HUES64 (cell line): ENCODE results near the gene OR10H4.
"Not testable (repeated sequence)": the region's sequence is repeated elsewhere in the genome, so short reads cannot be mapped to it uniquely, and the experiment has no call there.

ENCODE experiments used
- H3K27ac ChIP-seq: 2 replicates; pipeline ENCODE4 v1.7.0; 2013; ENCODE audit warnings: low read depth, low read length, inconsistent platforms
- H3K27me3 ChIP-seq: 2 replicates; pipeline ENCODE4 v1.6.1; 2013; ENCODE audit warnings: mild to moderate bottlenecking, low read length; ENCODE audit not compliant: insufficient read depth
- H3K36me3 ChIP-seq: 2 replicates; pipeline ENCODE4 v1.6.1; 2013; ENCODE audit warnings: mild to moderate bottlenecking, low read length; ENCODE audit not compliant: insufficient read depth
- H3K4me1 ChIP-seq: 2 replicates; pipeline ENCODE4 v1.6.1; 2013; ENCODE audit warnings: mild to moderate bottlenecking, low read length, moderate library complexity; ENCODE audit not compliant: insufficient read depth
- H3K4me3 ChIP-seq: 2 replicates; pipeline ENCODE4 v1.5.1; 2013; ENCODE audit warnings: mild to moderate bottlenecking, low read length, moderate library complexity
- H3K9ac ChIP-seq: 2 replicates; pipeline ENCODE4 v1.6.1; 2013; ENCODE audit warnings: mild to moderate bottlenecking, low read depth, low read length
- H3K9me3 ChIP-seq: 2 replicates; pipeline ENCODE4 v1.6.1; 2013; ENCODE audit warnings: low read depth, low read length; ENCODE audit not compliant: insufficient read depth
- WGBS: fragments of 150-250, 120-280 bp; methylation state at CpG from one replicate; pipeline ENCODE4 v1.1.7; 2013; ENCODE audit warnings: missing lambda C conversion rate; 5-methylcytosine and 5-hydroxymethylcytosine counted together

OR10H4 gene

DNA sequence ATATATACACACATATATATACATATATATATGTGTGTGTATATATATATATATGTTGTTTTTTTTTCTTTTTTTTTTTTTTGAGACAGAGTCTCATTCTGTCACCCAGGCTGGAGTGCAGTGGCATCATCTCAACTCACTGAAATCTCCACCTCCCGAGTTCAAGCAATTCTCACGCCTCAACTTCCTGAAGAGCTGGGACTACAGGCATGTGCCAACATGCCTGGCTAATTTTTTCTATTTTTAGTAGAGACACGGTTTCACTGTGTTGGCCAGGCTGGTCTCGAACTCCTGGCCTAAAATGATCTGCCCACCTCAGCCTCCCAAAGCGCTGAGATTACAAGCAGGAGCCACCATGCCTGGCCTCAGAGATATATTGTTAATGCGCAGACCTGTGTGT is 37.0 kb downstream of the OR10H4 start:
- not testable (repeated sequence) for H3K36me3 ChIP-seq, H3K4me1 ChIP-seq, H3K9ac ChIP-seq, H3K27ac ChIP-seq, H3K27me3 ChIP-seq, H3K4me3 ChIP-seq
- H3K9me3 ChIP-seq, result peaks cover 87% of the 10 kb centered on the region
- 76% methylated on average over 6 of the region's 6 CpGs for WGBS

DNA sequence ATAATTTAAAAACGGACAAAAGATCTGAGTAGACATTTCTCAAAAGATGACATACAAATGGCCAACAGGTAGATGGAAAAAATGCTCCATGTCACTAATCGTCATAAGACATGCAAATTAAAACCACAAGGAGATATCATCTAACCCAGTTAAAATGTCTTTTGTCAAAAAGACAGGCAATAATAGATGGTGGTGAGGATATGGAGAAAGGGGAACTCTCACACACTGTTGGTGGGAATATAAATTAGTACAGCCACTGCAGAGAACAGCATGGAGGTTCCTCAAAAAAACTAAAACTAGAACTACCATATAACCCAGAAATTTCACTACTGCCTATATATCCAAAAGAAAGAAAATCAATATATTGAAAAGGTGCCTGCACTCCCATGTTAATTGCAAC is 37.9 kb downstream of the OR10H4 start:
- Histone ChIP-seq H3K27me3 (no peaks in the 10 kb centered on the region), H3K27ac (no peak overlapping the region), H3K4me3 (no peak overlapping the region), H3K4me1 (no peaks in the 10 kb centered on the region), H3K36me3 (no peaks in the 10 kb centered on the region), H3K9me3 (peaks cover 88% of the 10 kb centered on the region), H3K9ac (no peak overlapping the region)
- 85% methylated on average over 2 of the region's 2 CpGs for WGBS

DNA sequence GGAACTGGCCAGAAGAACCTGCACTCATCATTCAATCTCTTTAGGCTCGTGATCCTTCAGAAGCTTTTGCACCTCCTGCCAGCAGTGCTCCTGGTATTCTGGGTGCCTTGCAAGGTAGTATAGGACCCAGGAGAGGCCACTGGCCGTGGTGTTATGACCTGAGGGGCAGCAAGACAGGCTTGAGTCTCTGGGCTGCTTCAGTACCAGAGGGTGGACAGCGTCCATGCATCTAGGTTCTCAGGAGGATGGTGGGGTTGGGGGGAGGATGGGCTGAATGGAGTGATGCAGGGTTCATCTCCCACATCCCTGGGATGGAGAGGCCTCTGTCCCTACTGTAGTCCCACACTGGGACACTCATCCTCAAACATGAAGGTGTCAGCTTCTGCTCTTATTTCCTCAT is 41.1 kb downstream of the OR10H4 start:
- Histone ChIP-seq H3K27ac (no peak overlapping the region), H3K9me3 (peaks cover 87% of the 10 kb centered on the region), H3K27me3 (no peaks in the 10 kb centered on the region), H3K4me3 (no peak overlapping the region), H3K4me1 (no peaks in the 10 kb centered on the region), H3K36me3 (no peaks in the 10 kb centered on the region), H3K9ac (no peak overlapping the region)
- 46% methylated on average over 3 of the region's 3 CpGs for WGBS

DNA sequence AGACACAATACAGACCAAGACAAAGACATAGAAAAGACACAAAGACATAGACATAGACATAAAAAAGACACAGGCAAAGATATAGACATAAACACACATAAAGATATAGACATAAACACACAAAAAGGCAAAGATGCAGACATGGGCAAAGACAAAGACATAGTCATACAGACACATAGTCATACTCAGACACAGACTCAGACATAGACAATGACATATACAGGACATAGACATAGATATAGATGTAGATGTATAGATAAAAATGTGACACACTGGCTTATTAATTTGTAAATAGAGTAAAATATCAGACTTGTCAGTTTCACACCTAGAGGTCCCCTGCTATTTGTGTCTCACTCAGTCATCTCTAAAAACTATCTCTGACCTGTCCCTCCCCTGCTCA is 42.8 kb downstream of the OR10H4 start:
- no peaks in the 10 kb centered on the region for H3K4me1 ChIP-seq
- H3K9me3 ChIP-seq, result peaks cover 89% of the 10 kb centered on the region
- H3K27me3 ChIP-seq, result no peaks in the 10 kb centered on the region
- no peaks in the 10 kb centered on the region for H3K36me3 ChIP-seq
- H3K9ac ChIP-seq, result no peak overlapping the region
- H3K27ac ChIP-seq, result no peak overlapping the region
- no peak overlapping the region for H3K4me3 ChIP-seq

DNA sequence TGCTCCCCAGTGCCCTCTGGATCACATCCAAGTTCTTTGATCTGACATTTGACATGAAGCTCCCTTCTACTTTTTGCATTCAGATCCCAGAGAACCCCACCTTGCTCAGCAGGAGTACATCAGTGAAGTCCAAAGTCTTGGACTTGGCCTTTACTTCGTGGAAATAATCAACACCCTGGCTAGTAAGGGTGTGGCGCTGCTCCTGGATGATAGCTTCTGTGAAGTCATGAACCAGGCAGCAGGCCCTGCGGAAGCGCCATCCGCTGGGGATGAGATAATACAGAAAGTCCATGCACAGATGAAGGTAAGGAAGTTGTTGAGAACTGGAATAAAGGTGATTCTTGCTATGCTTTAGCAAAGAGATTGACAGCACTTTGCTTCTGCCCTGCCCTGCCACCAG is 43.2 kb downstream of the OR10H4 start:
- no peaks in the 10 kb centered on the region for H3K4me1 ChIP-seq
- peaks cover 88% of the 10 kb centered on the region for H3K9me3 ChIP-seq
- H3K36me3 ChIP-seq, result no peaks in the 10 kb centered on the region
- 62% methylated on average over 5 of the region's 5 CpGs for WGBS
- H3K27ac ChIP-seq, result no peak overlapping the region
- H3K4me3 ChIP-seq, result no peak overlapping the region
- no peak overlapping the region for H3K9ac ChIP-seq
- no peaks in the 10 kb centered on the region for H3K27me3 ChIP-seq

DNA sequence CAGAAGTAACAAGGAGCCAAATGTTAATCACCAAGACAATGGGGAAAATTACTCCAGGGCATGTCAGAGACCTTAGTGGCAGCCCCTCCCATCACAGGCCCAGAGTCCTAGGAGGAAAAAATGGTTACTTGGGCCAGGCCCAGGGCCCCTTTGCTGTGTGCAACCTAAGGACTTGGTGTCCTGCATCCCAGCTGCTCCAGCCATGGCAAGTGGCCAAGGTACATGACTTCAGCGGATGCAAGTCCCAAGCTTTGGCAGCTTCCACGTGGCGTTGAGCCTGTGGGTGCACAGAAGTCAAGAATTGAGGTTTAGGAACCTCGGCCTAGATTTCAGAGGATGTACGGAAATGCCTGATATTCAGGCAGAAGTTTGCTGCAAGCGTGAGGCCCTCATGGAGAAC is 46.7 kb downstream of the OR10H4 start:
- H3K27me3 ChIP-seq, result no peaks in the 10 kb centered on the region
- H3K4me1 ChIP-seq, result no peaks in the 10 kb centered on the region
- no peaks in the 10 kb centered on the region for H3K36me3 ChIP-seq
- no peak overlapping the region for H3K9ac ChIP-seq
- peaks cover 90% of the 10 kb centered on the region for H3K9me3 ChIP-seq
- H3K4me3 ChIP-seq, result no peak overlapping the region
- no peak overlapping the region for H3K27ac ChIP-seq
- WGBS, result 56% methylated on average over 6 of the region's 6 CpGs

DNA sequence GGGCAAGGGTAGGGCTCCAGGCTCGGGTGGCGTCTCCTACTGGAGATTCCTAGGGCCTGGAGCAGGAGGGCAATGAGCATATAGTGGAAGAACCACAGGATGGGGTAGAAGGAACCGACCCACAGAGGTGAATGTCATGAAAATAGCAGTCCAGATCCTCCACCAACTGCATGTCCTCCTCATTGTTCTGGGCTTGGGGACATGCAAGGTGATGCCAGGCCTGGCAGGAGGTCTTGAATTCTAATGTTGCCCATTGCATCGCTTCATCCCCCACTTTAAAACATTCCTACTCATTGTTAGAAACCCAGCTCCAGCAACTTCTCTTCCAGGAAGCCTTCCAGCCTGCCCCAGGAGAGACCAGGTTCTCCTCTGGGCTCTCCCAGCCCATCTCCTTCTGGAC is 49.4 kb downstream of the OR10H4 start:
- H3K4me3 ChIP-seq, result no peak overlapping the region
- no peaks in the 10 kb centered on the region for H3K27me3 ChIP-seq
- H3K27ac ChIP-seq, result no peak overlapping the region
- H3K4me1 ChIP-seq, result no peaks in the 10 kb centered on the region
- H3K9ac ChIP-seq, result no peak overlapping the region
- H3K36me3 ChIP-seq, result no peaks in the 10 kb centered on the region
- 43% methylated on average over 4 of the region's 4 CpGs for WGBS
- peaks cover 91% of the 10 kb centered on the region for H3K9me3 ChIP-seq
